Stomach (tissue), 9 donors: Measurements from ENCODE around the gene ESCO1. TPM values are rescaled to one million over a fixed set of nuclear protein-coding genes. Genes with fewer than 3 reads are reported as not detected.

Experiments
- DNase-seq, 2 donors: peaks; one replicate each; pipeline versions ENCODE4 v3.0.0 to v3.0.0-alpha.2; 2013 to 2019
- H3K27ac ChIP-seq, 5 donors: fragments of 200-600 bp in 4 of 5; sonication (generic) in 4 of 5; one replicate each; pipeline ENCODE4 v1.5.1; 2013 to 2019; ENCODE audit warnings: mild to moderate bottlenecking in 1 of 5, moderate library complexity in 1 of 5
- H3K27me3 ChIP-seq, 3 donors: fragments of 200-600 bp; sonication (generic); one replicate each; pipeline ENCODE4 v1.5.1; 2017 to 2019; ENCODE audit warnings: mixed run types in 1 of 3
- H3K36me3 ChIP-seq, 4 donors: fragments of 200-600 bp; sonication (generic); 1 replicate in 3 of 4; 2 replicates in 1 of 4; pipeline ENCODE4 v1.5.1; 2016 to 2019
- H3K4me1 ChIP-seq, 4 donors: fragments of 200-600 bp; sonication (generic); one replicate each; pipeline ENCODE4 v1.5.1; 2016 to 2019
- H3K4me3 ChIP-seq, 4 donors: fragments of 200-600 bp; sonication (generic) in 3 of 4; one replicate each; pipeline ENCODE4 v1.5.1; 2016 to 2019; ENCODE audit warnings: mild to moderate bottlenecking in 1 of 4
- H3K9me3 ChIP-seq, 4 donors: fragments of 200-600 bp; sonication (generic); one replicate each; pipeline ENCODE4 v1.5.1; 2016 to 2019
- CTCF ChIP-seq, 7 experiments: fragments of 450-650 bp in 4 of 7; fragments of 200-600 bp in 3 of 7; sonication (generic) in 3 of 7; IDR thresholded peaks; one replicate each; pipeline ENCODE4 v1.5.1; 2016 to 2019; ENCODE audit warnings: antibody characterized with exemption in 7 of 7, control low read depth in 2 of 7, mild to moderate bottlenecking in 1 of 7
- EP300 ChIP-seq: sonication (generic); formaldehyde crosslinking; IDR thresholded peaks from one replicate; pipeline ENCODE4 v1.6.1; 2017; ENCODE audit warnings: antibody characterized with exemption
- POLR2A ChIP-seq, 4 donors: fragments of 450-650 bp; IDR thresholded peaks; one replicate each; pipeline ENCODE4 v1.6.1; 2016; ENCODE audit warnings: antibody characterized with exemption in 4 of 4, control low read depth in 2 of 4, mild to moderate bottlenecking in 1 of 4, moderate library complexity in 1 of 4
- POLR2AphosphoS5 ChIP-seq, 3 donors: sonication (generic); formaldehyde crosslinking; IDR thresholded peaks; one replicate each; pipeline ENCODE4 v1.6.1; 2016; ENCODE audit warnings: antibody characterized with exemption in 3 of 3
- WGBS, 5 donors: extraction: QIAGEN DNeasy Blood & Tissue Kit in 3 of 5; methylation state at CpG; one replicate each; pipeline versions ENCODE4 v1.1.5 to v1.1.7; 2013 to 2018; 5-methylcytosine and 5-hydroxymethylcytosine counted together
- intact Hi-C: fragments of 100-400 bp; cut with DNase I; formaldehyde crosslinking; loops from one replicate; pipeline ENCODE4 v1.15.1; 2023; ENCODE audit warnings: low total_unique reads
- polyA plus RNA-seq, 3 donors: library from polyadenylated mRNA; stranded (reverse); fragments of 200-250 nt; gene quantifications; one replicate each; pipeline ENCODE4 v1.2.3, GENCODE V29; 2013
- total RNA-seq, 5 donors: library from RNA; depleted of rRNA; stranded (reverse); fragments of >200 nt; gene quantifications; one replicate each; pipeline versions ENCODE4 v1.1.0 to v1.2.3, GENCODE V29; 2014 to 2016
- donor health status: healthy with polysubstance abuse.
- donor health status: Bipolar disorder and iron deficiency.
- donor health status: healthy.

Gene ESCO1
- total and polyA plus RNA-seq, 8 donors, result 5.2 to 53.6 (median 16.0) TPM

- intact Hi-C loops, result no loop called here
- H3K4me1 ChIP-seq, result no peaks in the 10 kb centered on the region
- no peak for DNase-seq
- no peak overlapping the region for H3K27ac ChIP-seq
- H3K27me3 ChIP-seq, result no peaks in the 10 kb centered on the region
- no peaks in the 10 kb centered on the region for H3K9me3 ChIP-seq
- TF ChIP-seq POLR2AphosphoS5 (IDR thresholded peaks at IDR 0.05) (no peak), EP300 (no peak), POLR2A (IDR thresholded peaks at IDR 0.05) (no peak), CTCF (IDR thresholded peaks at IDR 0.05) (no peak)
- H3K4me3 ChIP-seq, result no peak overlapping the region
- peaks cover 0 to 54% (median 39%) of the 10 kb centered on the region in 4 donors for H3K36me3 ChIP-seq
- 90 to 95% (median 94%) methylated on average over 6 of the region's 6 CpGs for WGBS, 5 donors
Observed at GRCh38 chr18:21522530-21522929, 78.0 kb downstream of the ESCO1 start.

GRCh38 chr18:21513741-21514140 lies 86.8 kb downstream of the ESCO1 start:
- TF ChIP-seq EP300, result no peak
- TF ChIP-seq CTCF (IDR thresholded peaks at IDR 0.05), result no peak
- TF ChIP-seq POLR2A (IDR thresholded peaks at IDR 0.05), result no peak
- TF ChIP-seq POLR2AphosphoS5 (IDR thresholded peaks at IDR 0.05), result no peak
- Histone ChIP-seq H3K27ac (no peak overlapping the region), H3K4me3 (no peak overlapping the region), H3K9me3 (no peaks in the 10 kb centered on the region), H3K4me1 (no peaks in the 10 kb centered on the region), H3K27me3 (no peaks in the 10 kb centered on the region), H3K36me3 (peaks cover 0 to 32% (median 11%) of the 10 kb centered on the region in 4 donors)
- no peak for DNase-seq
- 91 to 98% (median 95%) methylated on average over 5 of the region's 5 CpGs for WGBS, 5 donors
- intact Hi-C loops, result loop anchor here (10.0 kb wide), 1 partner anchor 71 kb away; no protein-coding TSS in a partner anchor

GRCh38 chr18:21513292-21513691 lies 87.2 kb downstream of the ESCO1 start:
- no peaks in the 10 kb centered on the region for H3K27me3 ChIP-seq
- peaks cover 0 to 30% (median 11%) of the 10 kb centered on the region in 4 donors for H3K36me3 ChIP-seq
- no peak for TF ChIP-seq POLR2AphosphoS5 (IDR thresholded peaks at IDR 0.05)
- no peak for TF ChIP-seq POLR2A (IDR thresholded peaks at IDR 0.05)
- no peak for TF ChIP-seq EP300
- TF ChIP-seq CTCF (IDR thresholded peaks at IDR 0.05), result no peak
- intact Hi-C loops, result loop anchor here (10.0 kb wide), 1 partner anchor 72 kb away; no protein-coding TSS in a partner anchor
- 93 to 99% (median 97%) methylated on average over 2 of the region's 2 CpGs for WGBS, 5 donors
- H3K4me3 ChIP-seq, result no peak overlapping the region
- H3K9me3 ChIP-seq, result no peaks in the 10 kb centered on the region
- no peak overlapping the region for H3K27ac ChIP-seq
- no peaks in the 10 kb centered on the region for H3K4me1 ChIP-seq
- no peak for DNase-seq

- Histone ChIP-seq H3K4me1 (no peaks in the 10 kb centered on the region), H3K27ac (no peak overlapping the region), H3K27me3 (no peaks in the 10 kb centered on the region), H3K36me3 (peaks cover 0 to 15% (median 9%) of the 10 kb centered on the region in 4 donors), H3K9me3 (no peaks in the 10 kb centered on the region), H3K4me3 (no peak overlapping the region)
- DNase-seq, result no peak
- WGBS, 5 donors, result 81 to 88% (median 86%) methylated on average over 5 of the region's 5 CpGs
- TF ChIP-seq POLR2AphosphoS5 (IDR thresholded peaks at IDR 0.05), result no peak
- TF ChIP-seq CTCF (IDR thresholded peaks at IDR 0.05), result no peak
- TF ChIP-seq POLR2A (IDR thresholded peaks at IDR 0.05), result no peak
- TF ChIP-seq EP300, result no peak
- intact Hi-C loops, result no loop called here
Observed at GRCh38 chr18:21509062-21509461, 91.4 kb downstream of the ESCO1 start.
